Endothelial cell of umbilical vein (primary cell): ENCODE data around the gene CENPP. TPM values are rescaled to one million over a fixed set of nuclear protein-coding genes. Genes with fewer than 3 reads are reported as not detected.

Experiments used
- BruUV-seq: library from RNA; stranded (reverse); fragments of 400-500 nt; replicated peaks from 2 replicates; lab custom pipeline; 2021; lab: Mats Ljungman, UMichigan
- CTCF ChIA-PET: fragments of 300-600, 350-600 bp; sonication (Branson Sonifier 250); formaldehyde crosslinking; loops from one replicate; lab custom pipeline; 2021; ENCODE audit warnings: antibody characterized with exemption, inconsistent platforms; lab: Charles Lee
- POLR2A ChIA-PET: fragments of 300-600, 350-600 bp; sonication (Branson Sonifier 250); formaldehyde crosslinking; loops from one replicate; lab custom pipeline; 2021; ENCODE audit warnings: antibody characterized with exemption, inconsistent platforms; lab: Charles Lee
- DNase-seq: peaks from one replicate; pipeline ENCODE4 v3.0.0-alpha.2; 2011; ENCODE audit warnings: low read depth, low spot score
- FAIRE-seq: peaks from 2 replicates; lab custom pipeline; 2011; peaks lifted over from hg19 to GRCh38; lab: Jason Lieb, UNC
- H2AFZ ChIP-seq: 2 replicates; pipeline ENCODE4 v1.6.0; 2012; ENCODE audit warnings: low read depth, low read length, control low read depth, inconsistent platforms
- H3K27ac ChIP-seq: 2 replicates; pipeline ENCODE4 v1.5.1; 2011; ENCODE audit warnings: low read depth, mild to moderate bottlenecking, control low read depth, low read length, moderate library complexity; ENCODE audit not compliant: insufficient read depth
- H3K27me3 ChIP-seq, 2 experiments: 2 replicates each; pipeline versions ENCODE4 v1.6.0 to v1.6.1; 2011; ENCODE audit warnings: low read length in 2 of 2, mixed read lengths in 1 of 2; ENCODE audit not compliant: control insufficient read depth in 2 of 2, insufficient read depth in 2 of 2
- H3K36me3 ChIP-seq, 2 experiments: 2 replicates in 1 of 2; 3 replicates in 1 of 2; pipeline ENCODE4 v1.5.1; 2011; ENCODE audit warnings: low read length in 2 of 2, mild to moderate bottlenecking in 1 of 2, moderate library complexity in 1 of 2; ENCODE audit not compliant: control insufficient read depth in 2 of 2, insufficient read depth in 2 of 2; ENCODE audit errors: extremely low read depth in 1 of 2
- H3K4me1 ChIP-seq: 3 replicates; pipeline ENCODE4 v1.5.1; 2011; ENCODE audit warnings: mild to moderate bottlenecking, low read length; ENCODE audit not compliant: control insufficient read depth, insufficient read depth; ENCODE audit errors: extremely low read depth
- H3K4me2 ChIP-seq: 2 replicates; pipeline ENCODE4 v1.6.1; 2011; ENCODE audit warnings: low read length, control low read depth, mixed read lengths; ENCODE audit not compliant: insufficient read depth
- H3K4me3 ChIP-seq, 3 experiments: fragments of 200-600 bp in 1 of 3; sonication (generic), shearing (Covaris generic) in 1 of 3; replicated peaks in 1 of 3; 2 replicates each; pipeline ENCODE4 v1.5.1; 2011 to 2016; ENCODE audit warnings: control low read depth in 3 of 3, low read length in 3 of 3, mild to moderate bottlenecking in 2 of 3, inconsistent platforms in 1 of 3, low read depth in 1 of 3, moderate library complexity in 1 of 3; ENCODE audit not compliant: insufficient read depth in 1 of 3
- H3K79me2 ChIP-seq: 2 replicates; pipeline ENCODE4 v1.6.0; 2012; ENCODE audit warnings: low read length, inconsistent platforms; ENCODE audit not compliant: control insufficient read depth, insufficient read depth
- H3K9ac ChIP-seq: replicated peaks from 2 replicates; pipeline ENCODE3; 2011; ENCODE audit warnings: low read length, control low read depth; ENCODE audit not compliant: insufficient read depth; ENCODE audit errors: extremely low read depth
- H3K9me1 ChIP-seq: replicated peaks from 3 replicates; pipeline ENCODE4 v1.6.0; 2011; ENCODE audit warnings: mild to moderate bottlenecking, low read length; ENCODE audit not compliant: control insufficient read depth, insufficient read depth; ENCODE audit errors: extremely low read depth
- H3K9me3 ChIP-seq: replicated peaks from 2 replicates; pipeline ENCODE4 v1.5.1; 2012; ENCODE audit warnings: low read length, inconsistent platforms; ENCODE audit not compliant: control insufficient read depth, insufficient read depth
- H4K20me1 ChIP-seq: replicated peaks from 2 replicates; pipeline ENCODE3; 2011; ENCODE audit warnings: mild to moderate bottlenecking, low read length; ENCODE audit not compliant: control insufficient read depth, insufficient read depth; ENCODE audit errors: extremely low read depth
- CTCF ChIP-seq, 2 donors: IDR thresholded peaks; 1 replicate in 1 of 2; 2 replicates in 1 of 2; pipeline ENCODE4 v1.5.1; 2011; ENCODE audit warnings: low read length in 2 of 2, mild to moderate bottlenecking in 2 of 2, moderate library complexity in 2 of 2, control low read depth in 1 of 2, inconsistent platforms in 1 of 2, low read depth in 1 of 2; ENCODE audit not compliant: insufficient read depth in 1 of 2; ENCODE audit errors: extremely low read depth in 1 of 2
- EZH2 ChIP-seq: IDR thresholded peaks from 2 replicates; pipeline ENCODE4 v1.6.1; 2012; ENCODE audit warnings: borderline replicate concordance, low read depth, mild to moderate bottlenecking, moderate library complexity, low read length, inconsistent platforms; ENCODE audit not compliant: severe bottlenecking
- FOS ChIP-seq: IDR thresholded peaks from 2 replicates; pipeline ENCODE4 v1.6.1; 2011; ENCODE audit warnings: mild to moderate bottlenecking, low read length, moderate library complexity, borderline replicate concordance; ENCODE audit not compliant: insufficient read depth
- GATA2 ChIP-seq: IDR thresholded peaks from 2 replicates; pipeline ENCODE4 v1.7.0; 2011; ENCODE audit warnings: low read depth, mild to moderate bottlenecking, moderate library complexity, mixed read lengths, low read length; ENCODE audit not compliant: insufficient read length, insufficient read depth
- JUN ChIP-seq: IDR thresholded peaks from 2 replicates; pipeline ENCODE4 v1.6.1; 2011; ENCODE audit warnings: borderline replicate concordance, low read depth; ENCODE audit not compliant: insufficient read length, insufficient read depth
- MYC ChIP-seq: IDR thresholded peaks from one replicate; pipeline ENCODE4 v1.6.1; 2011; ENCODE audit warnings: mild to moderate bottlenecking, low read depth, low read length
- POLR2A ChIP-seq: IDR thresholded peaks from 2 replicates; pipeline ENCODE4 v1.6.1; 2012; ENCODE audit warnings: low read depth, mild to moderate bottlenecking, control low read depth, low read length
- POLR2AphosphoS5 ChIP-seq: IDR thresholded peaks from 2 replicates; pipeline ENCODE4 v1.6.1; 2012; ENCODE audit warnings: low read depth, mild to moderate bottlenecking, control low read depth, low read length, moderate library complexity; ENCODE audit not compliant: insufficient read depth
- dilution Hi-C: fragments of 300-500 bp; cut with MboI; formaldehyde crosslinking; loops from one replicate; pipeline ENCODE4 v1.15.0; 2019; ENCODE audit warnings: low sequenced_read_pairs; ENCODE audit not compliant: extremely low pct_ligation_motif_present
- intact Hi-C: fragments of 100-400 bp; cut with micrococcal nuclease; formaldehyde crosslinking; loops from one replicate; pipeline ENCODE4 v1.10.0; 2022
- polyA plus RNA-seq, 4 experiments: library from polyadenylated mRNA; depleted of rRNA in 3 of 4; stranded (reverse) in 3 of 4; unstranded in 1 of 4; fragments of >200 nt; gene quantifications; 2 replicates each; pipeline versions ENCODE4 v1.2.1 to v1.2.3, GENCODE V29; 2011 to 2012; ENCODE audit warnings: missing spikeins in 1 of 4
- total RNA-seq: library from RNA; stranded (reverse); gene quantifications from 2 replicates; pipeline ENCODE4 v1.2.3, GENCODE V29; 2021

CENPP gene
- total and polyA plus RNA-seq, 2 donors (not counting 3 experiments of a cell fraction or from before 2014, with no cell fraction given), result 1.2 to 12.0 TPM

GRCh38 chr9:92558612-92559374 is 233.0 kb downstream of the CENPP start:
- ChIA-PET POLR2A (no interaction called here), CTCF (no interaction called here)
- Histone ChIP-seq H3K79me2 (no peaks in the 10 kb centered on the region), H4K20me1 (no peaks in the 10 kb centered on the region), H3K36me3 (no peaks in the 10 kb centered on the region), H3K9me3 (no peaks in the 10 kb centered on the region), H3K4me2 (no peak overlapping the region), H3K9me1 (no peaks in the 10 kb centered on the region), H3K27ac (no peak overlapping the region), H3K4me3 (no peak overlapping the region), H3K4me1 (no peaks in the 10 kb centered on the region), H3K27me3 (no peaks in the 10 kb centered on the region), H3K9ac (no peak overlapping the region), H2AFZ (no peak overlapping the region)
- FAIRE-seq (no peak), DNase-seq (no peak)
- dilution Hi-C loops (no loop called here), intact Hi-C loops (no loop called here)
- BruUV-seq, result no TSS peak
- TF ChIP-seq CTCF (IDR thresholded peaks at IDR 0.05; ENCODE audit: extremely low read depth in 1 of 2, insufficient read depth in 1 of 2, low read depth in 1 of 2, low read length in 2 of 2), result no peak
- no peak for TF ChIP-seq GATA2
- TF ChIP-seq MYC, result no peak
- TF ChIP-seq JUN, result no peak
- TF ChIP-seq POLR2A, result no peak
- TF ChIP-seq POLR2AphosphoS5, result no peak
- TF ChIP-seq EZH2, result no peak
- TF ChIP-seq FOS, result no peak
